Right lobe of liver (tissue), 6 donors: ENCODE measurements around the gene NCK2. TPM values are rescaled to one million over a fixed set of nuclear protein-coding genes. Genes with fewer than 3 reads are reported as not detected.

Experiments
- ATAC-seq, 4 donors: fragments of 200-7000 bp; cut with Tn5 transposase; one replicate each; pipeline ENCODE4 v1.9.1; 2020; ENCODE audit warnings: mild to moderate bottlenecking in 4 of 4, moderate library complexity in 4 of 4
- DNase-seq, 3 donors: peaks; one replicate each; pipeline ENCODE4 v3.0.0-alpha.2; 2020
- H3K27ac ChIP-seq, 3 donors: fragments of 200-600 bp; one replicate each; pipeline ENCODE4 v1.8.0; 2022
- H3K27me3 ChIP-seq, 2 donors: fragments of 200-600 bp; one replicate each; pipeline ENCODE4 v1.8.0; 2022
- H3K36me3 ChIP-seq, 4 donors: fragments of 200-600 bp; sonication (generic) in 1 of 4; one replicate each; pipeline versions ENCODE4 v1.5.1 to v1.8.0; 2017 to 2022; ENCODE audit warnings: control low read depth in 1 of 4
- H3K4me1 ChIP-seq, 4 donors: fragments of 200-600 bp; sonication (generic) in 1 of 4; one replicate each; pipeline versions ENCODE4 v1.5.1 to v1.8.0; 2017 to 2022; ENCODE audit warnings: control low read depth in 1 of 4
- H3K4me3 ChIP-seq, 3 donors: fragments of 200-600 bp; one replicate each; pipeline ENCODE4 v1.8.0; 2022
- H3K9me3 ChIP-seq, 4 donors: fragments of 200-600 bp; sonication (generic) in 1 of 4; one replicate each; pipeline versions ENCODE4 v1.5.1 to v1.8.0; 2017 to 2022; ENCODE audit warnings: control low read depth in 1 of 4
- POLR2A ChIP-seq: fragments of 450-650 bp; IDR thresholded peaks from one replicate; pipeline ENCODE4 v1.6.1; 2017; ENCODE audit warnings: antibody characterized with exemption, mild to moderate bottlenecking
- WGBS: methylation state at CpG from one replicate; pipeline ENCODE4 v1.1.6; 2018; ENCODE audit warnings: low coverage, low lambda C conversion rate; ENCODE audit not compliant: insufficient coverage; ENCODE audit errors: missing lambda C conversion rate; 5-methylcytosine and 5-hydroxymethylcytosine counted together
- intact Hi-C, 2 donors: fragments of 100-400 bp; cut with DNase I; formaldehyde crosslinking; loops; one replicate each; pipeline versions ENCODE4 v1.11.2 to v1.14.1; 2022
- total RNA-seq, 6 experiments: library from RNA; depleted of rRNA in 2 of 6; stranded (reverse); fragments of >200 nt in 2 of 6; fragmentation: NEBNext Ultra II Directional in 3 of 6; extraction: Animal tissue kit (Norgen Biotek cat#: 25700) in 3 of 6; gene quantifications; one replicate each; pipeline versions ENCODE4 v1.1.0 to v1.2.4, GENCODE V29; 2016 to 2023
- TF ChIP-seq, protein P1 (sequence below), 4 donors: fragments of 200-600 bp in 3 of 4; fragments of 450-650 bp in 1 of 4; IDR thresholded peaks; one replicate each; pipeline versions ENCODE4 v1.5.1 to v1.8.0; 2016 to 2022; ENCODE audit warnings: antibody characterized with exemption in 4 of 4, mild to moderate bottlenecking in 2 of 4
- donor health status: DM: no; HTN: yes; CAD: no.
- donor health status: DM: no; HTN: no; CAD: no.
- donor health status: DM: no; HTN: no; CAD: no.
- donor health status: DM: no; HTN: yes; CAD: no.
- donor health status: DM: no; HTN: yes; CAD: no.

The NCK2 gene
- total RNA-seq, 6 experiments from 2014 or later: 4.8 to 11.7 (median 7.1) TPM

DNA sequence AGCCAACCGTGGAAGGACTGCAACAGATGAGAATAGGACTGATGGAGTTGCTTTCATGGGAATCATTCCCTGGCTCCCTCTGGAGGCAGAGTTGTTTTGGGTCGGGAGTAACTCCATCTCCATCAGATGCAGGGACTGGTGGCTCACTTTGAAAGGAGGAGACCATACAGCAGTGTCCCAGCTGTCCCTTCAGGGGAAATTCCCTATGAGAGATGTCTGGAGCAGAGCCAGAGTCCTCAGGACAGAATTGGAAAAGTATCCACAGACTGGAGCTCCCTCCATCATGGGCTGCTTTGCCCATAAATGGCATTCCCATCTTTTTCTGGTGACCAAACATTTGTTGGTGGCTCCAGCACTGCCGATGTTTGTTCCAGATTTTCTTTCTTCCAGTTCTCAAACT, 144.3 kb downstream of the NCK2 start:
- DNase-seq: no peak
- Histone ChIP-seq H3K27ac (no peak overlapping the region), H3K4me3 (no peak overlapping the region), H3K36me3 (no peaks in the 10 kb centered on the region), H3K9me3 (no peaks in the 10 kb centered on the region), H3K4me1 (peaks cover 0 to 22% (median 9%) of the 10 kb centered on the region in 4 donors), H3K27me3 (no peaks in the 10 kb centered on the region)
- no peak for ATAC-seq
- intact Hi-C loops: no loop called here
- TF ChIP-seq, protein P1, sequence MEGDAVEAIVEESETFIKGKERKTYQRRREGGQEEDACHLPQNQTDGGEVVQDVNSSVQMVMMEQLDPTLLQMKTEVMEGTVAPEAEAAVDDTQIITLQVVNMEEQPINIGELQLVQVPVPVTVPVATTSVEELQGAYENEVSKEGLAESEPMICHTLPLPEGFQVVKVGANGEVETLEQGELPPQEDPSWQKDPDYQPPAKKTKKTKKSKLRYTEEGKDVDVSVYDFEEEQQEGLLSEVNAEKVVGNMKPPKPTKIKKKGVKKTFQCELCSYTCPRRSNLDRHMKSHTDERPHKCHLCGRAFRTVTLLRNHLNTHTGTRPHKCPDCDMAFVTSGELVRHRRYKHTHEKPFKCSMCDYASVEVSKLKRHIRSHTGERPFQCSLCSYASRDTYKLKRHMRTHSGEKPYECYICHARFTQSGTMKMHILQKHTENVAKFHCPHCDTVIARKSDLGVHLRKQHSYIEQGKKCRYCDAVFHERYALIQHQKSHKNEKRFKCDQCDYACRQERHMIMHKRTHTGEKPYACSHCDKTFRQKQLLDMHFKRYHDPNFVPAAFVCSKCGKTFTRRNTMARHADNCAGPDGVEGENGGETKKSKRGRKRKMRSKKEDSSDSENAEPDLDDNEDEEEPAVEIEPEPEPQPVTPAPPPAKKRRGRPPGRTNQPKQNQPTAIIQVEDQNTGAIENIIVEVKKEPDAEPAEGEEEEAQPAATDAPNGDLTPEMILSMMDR (IDR thresholded peaks at IDR 0.05): peak in 1 of 4 donors; percentile 1
- no peak for TF ChIP-seq POLR2A
- WGBS: 94% methylated on average over 2 of the region's 3 CpGs

DNA sequence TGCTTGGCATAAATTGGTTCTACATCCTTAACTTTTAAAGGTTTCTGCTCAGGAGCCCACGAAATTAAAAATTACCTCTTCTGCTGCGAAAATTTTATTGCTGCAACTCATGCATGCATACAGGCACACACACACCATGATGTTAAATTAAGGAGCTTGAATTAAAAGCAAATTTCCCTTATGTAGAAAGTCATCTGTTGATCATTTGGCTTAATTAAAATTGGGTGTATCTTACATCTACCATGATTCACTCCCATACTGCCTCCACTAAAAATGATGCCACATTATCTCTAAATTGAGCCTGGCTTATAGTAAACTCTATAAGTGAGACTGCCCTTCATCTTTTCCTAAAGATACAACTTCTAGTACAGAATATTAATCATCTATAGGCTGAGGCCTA, 145.4 kb downstream of the NCK2 start:
- Histone ChIP-seq H3K27ac (no peak overlapping the region), H3K4me1 (peaks cover 0 to 31% (median 13%) of the 10 kb centered on the region in 4 donors), H3K9me3 (no peaks in the 10 kb centered on the region), H3K27me3 (no peaks in the 10 kb centered on the region), H3K4me3 (no peak overlapping the region), H3K36me3 (no peaks in the 10 kb centered on the region)
- no peak for ATAC-seq
- 27% methylated on average over 2 of the region's 2 CpGs for WGBS
- intact Hi-C loops: no loop called here
- no peak for DNase-seq
- TF ChIP-seq, protein P1 (IDR thresholded peaks at IDR 0.05): no peak
- TF ChIP-seq POLR2A: no peak

DNA sequence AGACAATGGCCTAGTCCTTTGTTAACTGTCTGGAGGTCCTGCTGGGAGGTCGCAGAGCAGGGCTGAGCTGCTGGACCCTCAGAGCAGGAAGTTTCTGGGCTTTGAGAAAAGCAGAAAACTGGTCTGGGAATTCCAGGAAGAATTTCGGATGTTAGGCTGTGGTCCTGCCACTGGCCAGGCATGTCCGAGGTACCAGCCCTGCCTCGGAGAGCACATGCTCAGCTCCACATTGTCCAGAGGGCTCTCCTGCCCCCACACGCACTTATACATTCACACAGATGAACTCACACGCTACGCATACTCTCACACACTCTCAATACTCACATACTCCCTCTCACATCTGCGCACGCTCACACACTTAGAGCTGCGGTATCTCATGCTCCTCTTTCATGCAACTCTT, 146.1 kb downstream of the NCK2 start:
- no peaks in the 10 kb centered on the region for H3K36me3 ChIP-seq
- TF ChIP-seq, protein P1 (IDR thresholded peaks at IDR 0.05): no peak
- no peak for TF ChIP-seq POLR2A
- DNase-seq: no peak
- no peak overlapping the region for H3K27ac ChIP-seq
- no peak for ATAC-seq
- peaks cover 0 to 27% (median 13%) of the 10 kb centered on the region in 4 donors for H3K4me1 ChIP-seq
- WGBS: 97% methylated on average over 7 of the region's 10 CpGs
- H3K9me3 ChIP-seq: no peaks in the 10 kb centered on the region
- H3K27me3 ChIP-seq: no peaks in the 10 kb centered on the region
- intact Hi-C loops: no loop called here
- no peak overlapping the region for H3K4me3 ChIP-seq

DNA sequence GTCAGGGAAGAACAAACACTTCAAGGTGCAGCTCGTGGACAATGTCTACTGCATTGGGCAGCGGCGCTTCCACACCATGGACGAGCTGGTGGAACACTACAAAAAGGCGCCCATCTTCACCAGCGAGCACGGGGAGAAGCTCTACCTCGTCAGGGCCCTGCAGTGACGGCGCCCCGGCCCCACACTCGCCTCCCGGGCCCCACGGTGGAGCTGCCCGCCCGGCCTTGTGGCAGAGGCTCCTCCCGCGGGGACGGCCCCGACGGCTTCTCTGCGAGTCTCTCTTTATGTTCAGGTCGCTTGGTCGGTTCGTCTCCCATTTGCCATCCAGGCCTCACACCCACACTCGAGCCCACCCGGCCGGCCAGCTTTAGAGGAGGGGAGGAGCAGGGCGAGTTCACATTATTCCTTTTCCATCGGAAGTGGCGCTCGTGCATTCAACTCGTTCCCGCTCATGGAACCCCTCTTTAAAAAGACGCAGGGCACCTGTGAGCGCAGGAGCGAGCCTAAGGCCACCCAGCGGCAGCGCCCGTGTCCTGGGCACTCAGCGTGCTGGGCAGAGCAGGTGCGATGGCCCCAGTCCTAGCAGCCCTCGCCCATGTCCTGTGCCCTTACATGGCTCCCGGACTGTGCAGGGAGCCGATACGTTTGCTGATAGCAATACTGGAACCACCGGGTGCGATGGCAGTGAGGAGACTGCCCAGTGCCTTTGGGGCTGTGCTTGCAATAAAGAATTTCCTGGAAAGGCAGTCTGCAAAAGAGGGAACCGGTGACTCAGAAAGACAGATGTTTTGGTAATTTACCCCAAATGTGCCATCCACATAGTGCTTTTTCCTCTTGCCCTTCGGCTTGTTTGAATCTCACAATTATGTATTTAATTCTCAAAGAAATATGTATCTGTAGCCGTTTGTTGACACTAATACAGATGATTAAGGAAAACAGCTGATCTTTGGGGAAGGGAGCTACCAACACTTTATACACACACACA, 148.6 kb downstream of the NCK2 start:
- no peak for TF ChIP-seq POLR2A
- TF ChIP-seq, protein P1 (IDR thresholded peaks at IDR 0.05): no peak
- intact Hi-C loops: no loop called here
- Histone ChIP-seq H3K9me3 (no peaks in the 10 kb centered on the region), H3K4me3 (no peak overlapping the region), H3K27me3 (no peaks in the 10 kb centered on the region), H3K4me1 (peaks cover 0 to 11% (median 4%) of the 10 kb centered on the region in 4 donors), H3K36me3 (no peaks in the 10 kb centered on the region), H3K27ac (no peak overlapping the region)
- WGBS: 94% methylated on average over 23 of the region's 51 CpGs
- DNase-seq (no peak), ATAC-seq (no peak)
